ENCODE data around the gene SRPRA.

The SRPRA gene

GRCh38 chr11:126303623-126304456 lies 35.1 kb upstream of the SRPRA start, which contains the start of gene DCPS (continued):
- TF ChIP-seq OSR2 (tag by site-specific recombination; IDR thresholded peaks at IDR 0.05): peak; percentile 45; the same call in 1 of the 2 replicates
- no peak for TF ChIP-seq ZNF626 (tag by site-specific recombination; IDR thresholded peaks at IDR 0.05)
- TF ChIP-seq, protein P1, sequence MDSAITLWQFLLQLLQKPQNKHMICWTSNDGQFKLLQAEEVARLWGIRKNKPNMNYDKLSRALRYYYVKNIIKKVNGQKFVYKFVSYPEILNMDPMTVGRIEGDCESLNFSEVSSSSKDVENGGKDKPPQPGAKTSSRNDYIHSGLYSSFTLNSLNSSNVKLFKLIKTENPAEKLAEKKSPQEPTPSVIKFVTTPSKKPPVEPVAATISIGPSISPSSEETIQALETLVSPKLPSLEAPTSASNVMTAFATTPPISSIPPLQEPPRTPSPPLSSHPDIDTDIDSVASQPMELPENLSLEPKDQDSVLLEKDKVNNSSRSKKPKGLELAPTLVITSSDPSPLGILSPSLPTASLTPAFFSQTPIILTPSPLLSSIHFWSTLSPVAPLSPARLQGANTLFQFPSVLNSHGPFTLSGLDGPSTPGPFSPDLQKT (IDR thresholded peaks at IDR 0.05; ENCODE audit: borderline replicate concordance, low read depth, low read length): no peak
- no peak for TF ChIP-seq ZNF645 (tag by site-specific recombination; IDR thresholded peaks at IDR 0.05)
- TF ChIP-seq ZNF221 (tag by site-specific recombination; IDR thresholded peaks at IDR 0.05; ENCODE audit: borderline replicate concordance): no peak
- peak; percentile 86 for TF ChIP-seq ZNF501 (tag by site-specific recombination; IDR thresholded peaks at IDR 0.05)
- TF ChIP-seq ZNF433 (tag by site-specific recombination; IDR thresholded peaks at IDR 0.05; ENCODE audit: low read depth): no peak
- peak; percentile 70 for TF ChIP-seq KLF8 (tag by site-specific recombination; IDR thresholded peaks at IDR 0.05)
- no peak for TF ChIP-seq ZSCAN16 (tag by site-specific recombination; IDR thresholded peaks at IDR 0.05)
- TF ChIP-seq ZNF148 (tag by site-specific recombination; IDR thresholded peaks at IDR 0.05; ENCODE audit: borderline replicate concordance): no peak
- 0 out of 2 replicates have a peak, but pooled peaks have one; percentile 10 for TF ChIP-seq ZNF10 (tag by site-specific recombination; IDR thresholded peaks at IDR 0.05)
- TF ChIP-seq ZNF560 (tag by site-specific recombination; IDR thresholded peaks at IDR 0.05; ENCODE audit: borderline replicate concordance): no peak
- TF ChIP-seq ZNF302 (tag by site-specific recombination; IDR thresholded peaks at IDR 0.05; ENCODE audit: low read depth): no peak
- no peak for TF ChIP-seq MYNN (tag by site-specific recombination; IDR thresholded peaks at IDR 0.05; ENCODE audit: borderline replicate concordance)
- peak; percentile 29; the same call in 1 of the 2 replicates for TF ChIP-seq ZNF561 (tag by site-specific recombination; IDR thresholded peaks at IDR 0.05; ENCODE audit: borderline replicate concordance)
- no peak for TF ChIP-seq PRDM1 (tag by site-specific recombination; IDR thresholded peaks at IDR 0.05)
- no peak for TF ChIP-seq ZNF354C (tag by site-specific recombination; IDR thresholded peaks at IDR 0.05; ENCODE audit: borderline replicate concordance, low read depth)
- TF ChIP-seq ZNF548 (tag by site-specific recombination; IDR thresholded peaks at IDR 0.05): no peak
- peak; percentile 8; the same call in 1 of the 2 replicates for TF ChIP-seq ZNF629 (tag by site-specific recombination; IDR thresholded peaks at IDR 0.05)
- TF ChIP-seq, protein P2, sequence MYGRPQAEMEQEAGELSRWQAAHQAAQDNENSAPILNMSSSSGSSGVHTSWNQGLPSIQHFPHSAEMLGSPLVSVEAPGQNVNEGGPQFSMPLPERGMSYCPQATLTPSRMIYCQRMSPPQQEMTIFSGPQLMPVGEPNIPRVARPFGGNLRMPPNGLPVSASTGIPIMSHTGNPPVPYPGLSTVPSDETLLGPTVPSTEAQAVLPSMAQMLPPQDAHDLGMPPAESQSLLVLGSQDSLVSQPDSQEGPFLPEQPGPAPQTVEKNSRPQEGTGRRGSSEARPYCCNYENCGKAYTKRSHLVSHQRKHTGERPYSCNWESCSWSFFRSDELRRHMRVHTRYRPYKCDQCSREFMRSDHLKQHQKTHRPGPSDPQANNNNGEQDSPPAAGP (tag by site-specific recombination; IDR thresholded peaks at IDR 0.05): peak; percentile 43; the same call in 1 of the 2 replicates
- TF ChIP-seq, protein P3, sequence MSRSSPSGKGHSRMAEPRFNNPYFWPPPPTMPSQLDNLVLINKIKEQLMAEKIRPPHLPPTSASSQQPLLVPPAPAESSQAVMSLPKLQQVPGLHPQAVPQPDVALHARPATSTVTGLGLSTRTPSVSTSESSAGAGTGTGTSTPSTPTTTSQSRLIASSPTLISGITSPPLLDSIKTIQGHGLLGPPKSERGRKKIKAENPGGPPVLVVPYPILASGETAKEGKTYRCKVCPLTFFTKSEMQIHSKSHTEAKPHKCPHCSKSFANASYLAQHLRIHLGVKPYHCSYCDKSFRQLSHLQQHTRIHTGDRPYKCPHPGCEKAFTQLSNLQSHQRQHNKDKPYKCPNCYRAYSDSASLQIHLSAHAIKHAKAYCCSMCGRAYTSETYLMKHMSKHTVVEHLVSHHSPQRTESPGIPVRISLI (tag by site-specific recombination; IDR thresholded peaks at IDR 0.05): peak; percentile 65; the same call in 1 of the 2 replicates
- TF ChIP-seq ZNF335 (tag by site-specific recombination; conservative IDR thresholded peaks at IDR 0.05): peak; percentile 77
- no peak for TF ChIP-seq ZNF37A (tag by site-specific recombination; IDR thresholded peaks at IDR 0.05)
- TF ChIP-seq, protein P4, sequence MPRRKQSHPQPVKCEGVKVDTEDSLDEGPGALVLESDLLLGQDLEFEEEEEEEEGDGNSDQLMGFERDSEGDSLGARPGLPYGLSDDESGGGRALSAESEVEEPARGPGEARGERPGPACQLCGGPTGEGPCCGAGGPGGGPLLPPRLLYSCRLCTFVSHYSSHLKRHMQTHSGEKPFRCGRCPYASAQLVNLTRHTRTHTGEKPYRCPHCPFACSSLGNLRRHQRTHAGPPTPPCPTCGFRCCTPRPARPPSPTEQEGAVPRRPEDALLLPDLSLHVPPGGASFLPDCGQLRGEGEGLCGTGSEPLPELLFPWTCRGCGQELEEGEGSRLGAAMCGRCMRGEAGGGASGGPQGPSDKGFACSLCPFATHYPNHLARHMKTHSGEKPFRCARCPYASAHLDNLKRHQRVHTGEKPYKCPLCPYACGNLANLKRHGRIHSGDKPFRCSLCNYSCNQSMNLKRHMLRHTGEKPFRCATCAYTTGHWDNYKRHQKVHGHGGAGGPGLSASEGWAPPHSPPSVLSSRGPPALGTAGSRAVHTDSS (tag by site-specific recombination; IDR thresholded peaks at IDR 0.05): no peak
- TF ChIP-seq ZBTB8A (tag by site-specific recombination; IDR thresholded peaks at IDR 0.05): peak; percentile 79
- TF ChIP-seq ZNF239 (tag by site-specific recombination; IDR thresholded peaks at IDR 0.05): 0 out of 2 replicates have a peak, but pooled peaks have one; percentile 58
- peak; percentile 73 for TF ChIP-seq SP2 (tag by site-specific recombination; IDR thresholded peaks at IDR 0.05)

All from HEK293 (cell line).